Keratinocyte (primary cell): ENCODE results near the gene LRP3. TPM values are rescaled to one million over a fixed set of nuclear protein-coding genes. Genes with fewer than 3 reads are reported as not detected.

Source experiments
- DNase-seq: peaks from one replicate; pipeline ENCODE4 v3.0.0-alpha.2; 2011; ENCODE audit warnings: low read depth, missing footprints, low spot score
- FAIRE-seq: peaks from 2 replicates; lab custom pipeline; 2011; peaks lifted over from hg19 to GRCh38; lab: Jason Lieb, UNC
- H2AFZ ChIP-seq: 2 replicates; pipeline ENCODE4 v1.6.0; 2012; ENCODE audit warnings: low read length, control low read depth, inconsistent platforms; ENCODE audit not compliant: control insufficient read depth
- H3K27ac ChIP-seq: 2 replicates; pipeline ENCODE4 v1.5.1; 2011; ENCODE audit warnings: low read length; ENCODE audit not compliant: control insufficient read depth, insufficient read depth
- H3K27me3 ChIP-seq: 3 replicates; pipeline ENCODE4 v1.6.0; 2011; ENCODE audit warnings: low read length; ENCODE audit not compliant: control insufficient read depth, insufficient read depth; ENCODE audit errors: extremely low read depth
- H3K36me3 ChIP-seq, 2 experiments: 2 replicates in 1 of 2; 3 replicates in 1 of 2; pipeline ENCODE4 v1.5.1; 2011; ENCODE audit warnings: low read length in 2 of 2, mild to moderate bottlenecking in 1 of 2; ENCODE audit not compliant: control insufficient read depth in 2 of 2, insufficient read depth in 2 of 2; ENCODE audit errors: extremely low read depth in 1 of 2
- H3K4me1 ChIP-seq: 3 replicates; pipeline ENCODE4 v1.5.1; 2011; ENCODE audit warnings: low read length; ENCODE audit not compliant: control insufficient read depth, insufficient read depth; ENCODE audit errors: extremely low read depth
- H3K4me2 ChIP-seq: 3 replicates; pipeline ENCODE4 v1.6.0; 2011; ENCODE audit warnings: low read depth, low read length; ENCODE audit not compliant: control insufficient read depth, insufficient read depth; ENCODE audit errors: extremely low read depth
- H3K4me3 ChIP-seq, 3 experiments: fragments of 200-600 bp in 1 of 3; sonication (generic) in 1 of 3; 2 replicates in 2 of 3; 3 replicates in 1 of 3; pipeline ENCODE4 v1.5.1; 2011 to 2016; ENCODE audit warnings: low read length in 3 of 3, mild to moderate bottlenecking in 3 of 3, control low read depth in 2 of 3, inconsistent platforms in 1 of 3, low read depth in 1 of 3, mixed read lengths in 1 of 3, mixed run types in 1 of 3, moderate library complexity in 1 of 3; ENCODE audit not compliant: control insufficient read depth in 2 of 3, insufficient read depth in 2 of 3; ENCODE audit errors: extremely low read depth in 1 of 3
- H3K79me2 ChIP-seq: 2 replicates; pipeline ENCODE4 v1.6.0; 2012; ENCODE audit warnings: low read length; ENCODE audit not compliant: control insufficient read depth, insufficient read depth
- H3K9ac ChIP-seq: 3 replicates; pipeline ENCODE4 v1.6.0; 2011; ENCODE audit warnings: low read length; ENCODE audit not compliant: control insufficient read depth, insufficient read depth; ENCODE audit errors: extremely low read depth
- H3K9me1 ChIP-seq: 3 replicates; pipeline ENCODE4 v1.6.0; 2011; ENCODE audit warnings: low read length; ENCODE audit not compliant: control insufficient read depth, insufficient read depth; ENCODE audit errors: extremely low read depth
- H3K9me3 ChIP-seq: 2 replicates; pipeline ENCODE4 v1.5.1; 2012; ENCODE audit warnings: low read depth, low read length; ENCODE audit not compliant: control insufficient read depth
- H4K20me1 ChIP-seq: 3 replicates; pipeline ENCODE4 v1.6.0; 2011; ENCODE audit warnings: low read length; ENCODE audit not compliant: control insufficient read depth, insufficient read depth; ENCODE audit errors: extremely low read depth
- EZH2 ChIP-seq: IDR thresholded peaks from one replicate; pipeline ENCODE4 v1.6.1; 2012; ENCODE audit warnings: inconsistent platforms, mild to moderate bottlenecking, low read length, moderate library complexity
- dilution Hi-C: fragments of 300-500 bp; cut with MboI; formaldehyde crosslinking; loops from one replicate; pipeline ENCODE4 v1.7.0; 2020; ENCODE audit warnings: low sequenced_read_pairs; ENCODE audit not compliant: extremely low pct_ligation_motif_present
- polyA plus RNA-seq, 5 experiments: library from polyadenylated mRNA; depleted of rRNA in 3 of 5; stranded (reverse) in 3 of 5; stranded (forward) in 1 of 5; unstranded in 1 of 5; fragments of >200 nt; gene quantifications; 1 replicate in 1 of 5; 2 replicates in 3 of 5; 3 replicates in 1 of 5; pipeline versions ENCODE4 v1.2.1 to v1.2.3, GENCODE V29; 2011 to 2012; ENCODE audit warnings: missing spikeins in 2 of 5, low read depth in 1 of 5, low replicate concordance in 1 of 5
- TF ChIP-seq, protein P1 (sequence below), 3 experiments: IDR thresholded peaks in 1 of 3; conservative IDR thresholded peaks in 1 of 3; optimal IDR thresholded peaks in 1 of 3; 2 replicates in 2 of 3; 3 replicates in 1 of 3; pipeline versions ENCODE3 to v1.5.1; 2011; ENCODE audit warnings: low read length in 3 of 3, mild to moderate bottlenecking in 3 of 3, moderate library complexity in 2 of 3, control low read depth in 1 of 3, inconsistent platforms in 1 of 3; ENCODE audit not compliant: insufficient read depth in 2 of 3; ENCODE audit errors: extremely low read depth in 1 of 3

The LRP3 gene
- polyA plus RNA-seq, 1 donor (not counting 4 experiments of a cell fraction or from before 2014, with no cell fraction given): 5.0 TPM

DNA sequence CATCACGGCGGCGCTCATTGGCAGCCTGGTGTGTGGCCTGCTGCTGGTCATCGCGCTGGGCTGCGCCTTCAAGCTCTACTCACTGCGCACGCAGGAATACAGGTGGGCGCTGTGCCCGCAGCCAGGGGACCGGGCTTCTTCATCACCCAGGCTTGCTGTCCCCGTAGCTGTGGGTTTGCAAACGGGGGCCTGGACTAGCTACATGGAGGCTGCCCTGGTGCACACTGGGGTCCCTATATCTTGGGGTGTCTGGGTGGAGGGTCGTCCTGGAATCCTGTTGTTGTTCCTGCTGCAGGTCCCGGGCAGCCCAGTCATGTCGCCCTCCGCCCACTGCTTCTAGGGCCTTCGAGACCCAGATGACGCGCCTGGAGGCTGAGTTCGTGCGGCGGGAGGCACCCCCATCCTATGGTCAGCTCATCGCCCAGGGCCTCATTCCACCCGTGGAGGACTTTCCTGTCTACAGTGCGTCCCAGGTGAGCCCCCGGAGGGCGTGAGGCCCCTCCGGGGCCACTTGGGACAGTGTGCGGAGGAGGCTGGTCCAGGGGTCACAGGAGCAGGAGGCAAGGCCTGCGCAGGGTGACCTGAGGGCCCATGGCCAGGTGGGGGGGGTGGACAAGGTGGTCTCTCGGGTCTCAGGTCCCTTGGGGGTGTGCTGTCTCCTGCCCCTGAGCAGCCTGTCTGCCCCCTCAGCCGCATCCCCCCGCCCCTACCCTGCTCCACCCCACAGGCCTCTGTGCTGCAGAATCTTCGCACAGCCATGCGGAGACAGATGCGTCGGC is 12.3 kb downstream of the LRP3 start:
- FAIRE-seq: no peak
- TF ChIP-seq, protein P1, sequence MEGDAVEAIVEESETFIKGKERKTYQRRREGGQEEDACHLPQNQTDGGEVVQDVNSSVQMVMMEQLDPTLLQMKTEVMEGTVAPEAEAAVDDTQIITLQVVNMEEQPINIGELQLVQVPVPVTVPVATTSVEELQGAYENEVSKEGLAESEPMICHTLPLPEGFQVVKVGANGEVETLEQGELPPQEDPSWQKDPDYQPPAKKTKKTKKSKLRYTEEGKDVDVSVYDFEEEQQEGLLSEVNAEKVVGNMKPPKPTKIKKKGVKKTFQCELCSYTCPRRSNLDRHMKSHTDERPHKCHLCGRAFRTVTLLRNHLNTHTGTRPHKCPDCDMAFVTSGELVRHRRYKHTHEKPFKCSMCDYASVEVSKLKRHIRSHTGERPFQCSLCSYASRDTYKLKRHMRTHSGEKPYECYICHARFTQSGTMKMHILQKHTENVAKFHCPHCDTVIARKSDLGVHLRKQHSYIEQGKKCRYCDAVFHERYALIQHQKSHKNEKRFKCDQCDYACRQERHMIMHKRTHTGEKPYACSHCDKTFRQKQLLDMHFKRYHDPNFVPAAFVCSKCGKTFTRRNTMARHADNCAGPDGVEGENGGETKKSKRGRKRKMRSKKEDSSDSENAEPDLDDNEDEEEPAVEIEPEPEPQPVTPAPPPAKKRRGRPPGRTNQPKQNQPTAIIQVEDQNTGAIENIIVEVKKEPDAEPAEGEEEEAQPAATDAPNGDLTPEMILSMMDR (optimal IDR thresholded peaks at IDR 0.05 in 1 of 3, IDR thresholded peaks at IDR 0.05 in 1 of 3, conservative IDR thresholded peaks at IDR 0.05 in 1 of 3; ENCODE audit: extremely low read depth in 1 of 3, insufficient read depth in 2 of 3, low read length in 3 of 3): no peak
- no peak for TF ChIP-seq EZH2

DNA sequence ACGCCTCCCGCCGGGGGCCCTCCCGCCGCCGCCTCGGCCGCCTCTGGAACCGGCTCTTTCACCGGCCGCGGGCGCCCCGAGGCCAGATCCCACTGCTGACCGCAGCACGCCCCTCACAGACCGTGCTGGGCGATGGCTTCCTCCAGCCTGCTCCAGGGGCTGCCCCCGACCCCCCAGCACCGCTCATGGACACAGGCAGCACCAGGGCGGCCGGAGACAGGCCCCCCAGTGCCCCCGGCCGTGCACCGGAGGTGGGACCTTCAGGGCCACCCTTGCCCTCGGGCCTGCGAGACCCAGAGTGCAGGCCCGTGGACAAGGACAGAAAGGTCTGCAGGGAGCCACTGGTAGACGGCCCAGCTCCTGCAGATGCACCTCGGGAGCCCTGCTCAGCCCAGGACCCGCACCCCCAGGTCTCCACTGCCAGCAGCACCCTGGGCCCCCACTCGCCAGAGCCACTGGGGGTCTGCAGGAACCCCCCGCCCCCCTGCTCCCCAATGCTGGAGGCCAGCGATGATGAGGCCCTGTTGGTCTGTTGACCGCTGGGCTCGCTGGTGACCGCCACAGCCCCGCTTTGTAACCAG is 13.0 kb downstream of the LRP3 start:
- H3K4me3 ChIP-seq: no peak overlapping the region
- H3K4me1 ChIP-seq: no peaks in the 10 kb centered on the region
- no peak overlapping the region for H2AFZ ChIP-seq
- no peak overlapping the region for H3K9ac ChIP-seq
- no peak overlapping the region for H3K27ac ChIP-seq
- no peaks in the 10 kb centered on the region for H3K27me3 ChIP-seq
- H3K9me3 ChIP-seq: no peaks in the 10 kb centered on the region
- H3K4me2 ChIP-seq: no peak overlapping the region
- H3K9me1 ChIP-seq: no peaks in the 10 kb centered on the region
- dilution Hi-C loops: no loop called here
- peaks cover 0 to 7% of the 10 kb centered on the region in 2 experiments for H3K36me3 ChIP-seq
- peaks cover 3% of the 10 kb centered on the region for H4K20me1 ChIP-seq
- no peak for DNase-seq
- H3K79me2 ChIP-seq: no peaks in the 10 kb centered on the region
- TF ChIP-seq EZH2: no peak
- TF ChIP-seq, protein P1 (optimal IDR thresholded peaks at IDR 0.05 in 1 of 3, IDR thresholded peaks at IDR 0.05 in 1 of 3, conservative IDR thresholded peaks at IDR 0.05 in 1 of 3; ENCODE audit: extremely low read depth in 1 of 3, insufficient read depth in 2 of 3, low read length in 3 of 3): no peak
- no peak for FAIRE-seq

More for the DNA sequence above, 12.3 kb downstream of the LRP3 start:
- Histone ChIP-seq H3K9me1 (no peaks in the 10 kb centered on the region), H3K27ac (no peak overlapping the region), H3K4me2 (no peak overlapping the region), H3K9ac (no peak overlapping the region), H2AFZ (no peak overlapping the region), H3K36me3 (peaks cover 0 to 7% of the 10 kb centered on the region in 2 experiments), H3K4me3 (no peak overlapping the region), H3K4me1 (no peaks in the 10 kb centered on the region), H3K79me2 (no peaks in the 10 kb centered on the region), H3K27me3 (no peaks in the 10 kb centered on the region), H3K9me3 (no peaks in the 10 kb centered on the region), H4K20me1 (peaks cover 3% of the 10 kb centered on the region)
- no peak for DNase-seq
- dilution Hi-C loops: no loop called here
